H9 (cell line): ENCODE measurements around the gene TPCN2. TPM values are rescaled to one million over a fixed set of nuclear protein-coding genes. Genes with fewer than 3 reads are reported as not detected.

Source experiments
- DNase-seq: peaks from one replicate; pipeline ENCODE4 v3.0.0-alpha.2; 2017
- H2AFZ ChIP-seq: one replicate; pipeline ENCODE4 v1.6.1; 2013; ENCODE audit warnings: mild to moderate bottlenecking, low read length, control low read depth, moderate library complexity
- H2AK5ac ChIP-seq: 2 replicates; pipeline ENCODE4 v1.6.1; 2013; ENCODE audit warnings: low read length, control low read depth, mixed read lengths; ENCODE audit not compliant: insufficient read length
- H2BK120ac ChIP-seq: one replicate; pipeline ENCODE4 v1.6.1; 2013; ENCODE audit warnings: low read depth, mild to moderate bottlenecking, low read length, control low read depth, inconsistent platforms; ENCODE audit not compliant: poor library complexity, severe bottlenecking
- H2BK12ac ChIP-seq: 2 replicates; pipeline ENCODE4 v1.6.1; 2013; ENCODE audit warnings: low read length, control low read depth, mixed read lengths, low read depth; ENCODE audit not compliant: insufficient read length
- H2BK15ac ChIP-seq: 2 replicates; pipeline ENCODE4 v1.6.1; 2013; ENCODE audit warnings: low read depth, low read length, control low read depth
- H2BK20ac ChIP-seq: one replicate; pipeline ENCODE4 v1.6.1; 2013; ENCODE audit warnings: low read depth, mild to moderate bottlenecking, low read length, control low read depth, inconsistent platforms; ENCODE audit not compliant: poor library complexity, severe bottlenecking
- H2BK5ac ChIP-seq: 2 replicates; pipeline ENCODE4 v1.6.1; 2013; ENCODE audit warnings: low read length, control low read depth, mixed read lengths; ENCODE audit not compliant: insufficient read length
- H3K14ac ChIP-seq: 2 replicates; pipeline ENCODE4 v1.6.1; 2013; ENCODE audit warnings: low read length, control low read depth; ENCODE audit not compliant: insufficient read depth
- H3K18ac ChIP-seq: 2 replicates; pipeline ENCODE4 v1.6.1; 2013; ENCODE audit warnings: low read depth, mild to moderate bottlenecking, mixed read lengths, low read length, control low read depth; ENCODE audit not compliant: insufficient read length
- H3K23ac ChIP-seq: 2 replicates; pipeline ENCODE4 v1.6.1; 2013; ENCODE audit warnings: low read length, control low read depth, mixed read lengths, low read depth; ENCODE audit not compliant: insufficient read length
- H3K23me2 ChIP-seq: 2 replicates; pipeline ENCODE4 v1.6.1; 2013; ENCODE audit warnings: low read depth, mild to moderate bottlenecking, mixed read lengths, low read length, control low read depth; ENCODE audit not compliant: insufficient read length, poor library complexity, severe bottlenecking
- H3K27ac ChIP-seq: 2 replicates; pipeline ENCODE4 v1.5.1; 2013; ENCODE audit warnings: low read length, control low read depth, mixed read lengths, low read depth; ENCODE audit not compliant: insufficient read length
- H3K27me3 ChIP-seq: 2 replicates; pipeline ENCODE4 v1.6.1; 2013; ENCODE audit warnings: low read length, control low read depth, inconsistent platforms; ENCODE audit not compliant: insufficient read depth
- H3K4ac ChIP-seq: 2 replicates; pipeline ENCODE4 v1.6.1; 2013; ENCODE audit warnings: low read depth, mild to moderate bottlenecking, control low read depth, inconsistent platforms, low read length, moderate library complexity
- H3K4me1 ChIP-seq: 2 replicates; pipeline ENCODE4 v1.6.1; 2013; ENCODE audit warnings: low read length, control low read depth, inconsistent platforms; ENCODE audit not compliant: insufficient read depth
- H3K4me2 ChIP-seq: 2 replicates; pipeline ENCODE4 v1.6.1; 2013; ENCODE audit warnings: low read length, control low read depth, mixed read lengths; ENCODE audit not compliant: insufficient read length, insufficient read depth
- H3K56ac ChIP-seq: 2 replicates; pipeline ENCODE4 v1.6.1; 2013; ENCODE audit warnings: low read depth, mild to moderate bottlenecking, mixed read lengths, low read length, control low read depth; ENCODE audit not compliant: insufficient read length
- H3K79me1 ChIP-seq: 2 replicates; pipeline ENCODE4 v1.6.1; 2013; ENCODE audit warnings: low read depth, mild to moderate bottlenecking, moderate library complexity, low read length, control low read depth, inconsistent platforms; ENCODE audit not compliant: insufficient read depth, poor library complexity, severe bottlenecking
- H3K79me2 ChIP-seq: 2 replicates; pipeline ENCODE4 v1.6.1; 2013; ENCODE audit warnings: low read length, control low read depth, inconsistent platforms; ENCODE audit not compliant: insufficient read depth
- H3K9ac ChIP-seq: 2 replicates; pipeline ENCODE4 v1.6.1; 2013; ENCODE audit warnings: low read length, control low read depth, mixed read lengths; ENCODE audit not compliant: insufficient read length; ENCODE audit errors: extremely low read depth
- H3K9me3 ChIP-seq: one replicate; pipeline ENCODE4 v1.6.1; 2013; ENCODE audit warnings: low read depth, low read length, inconsistent platforms; ENCODE audit not compliant: control insufficient read depth
- H3T11ph ChIP-seq: one replicate; pipeline ENCODE4 v1.6.1; 2013; ENCODE audit warnings: mild to moderate bottlenecking, low read length, control low read depth, inconsistent platforms
- H4K20me1 ChIP-seq: one replicate; pipeline ENCODE4 v1.6.1; 2013; ENCODE audit not compliant: control insufficient read depth, insufficient read length, insufficient read depth
- H4K5ac ChIP-seq: 2 replicates; pipeline ENCODE4 v1.6.1; 2013; ENCODE audit warnings: low read depth, mild to moderate bottlenecking, mixed read lengths, low read length, control low read depth; ENCODE audit not compliant: insufficient read length
- H4K8ac ChIP-seq: replicated peaks from 2 replicates; pipeline ENCODE4 v1.6.1; 2013; ENCODE audit warnings: low read length, control low read depth, mixed read lengths, low read depth; ENCODE audit not compliant: insufficient read length
- H4K91ac ChIP-seq: 2 replicates; pipeline ENCODE4 v1.6.1; 2013; ENCODE audit warnings: low read depth, mild to moderate bottlenecking, moderate library complexity, mixed read lengths, low read length, control low read depth; ENCODE audit not compliant: insufficient read length
- H3K27ac Mint-ChIP-seq, 3 experiments: 2 replicates in 2 of 3; 3 replicates in 1 of 3; pipeline ENCODE4 v1.8.0; 2020 to 2021; ENCODE audit warnings: mixed read lengths in 3 of 3, mild to moderate bottlenecking in 1 of 3, moderate library complexity in 1 of 3
- H3K27me3 Mint-ChIP-seq: 2 replicates; pipeline ENCODE4 v1.8.0; 2021; ENCODE audit warnings: low read depth, mild to moderate bottlenecking, moderate library complexity, mixed read lengths
- H3K36me3 Mint-ChIP-seq, 3 experiments: 2 replicates in 2 of 3; 3 replicates in 1 of 3; pipeline ENCODE4 v1.8.0; 2020 to 2021; ENCODE audit warnings: low read depth in 3 of 3, mixed read lengths in 3 of 3; ENCODE audit not compliant: insufficient read depth in 1 of 3
- H3K4me1 Mint-ChIP-seq, 2 experiments: 2 replicates each; pipeline ENCODE4 v1.8.0; 2020; ENCODE audit warnings: mixed read lengths in 2 of 2
- H3K4me3 Mint-ChIP-seq, 2 experiments: 2 replicates in 1 of 2; 3 replicates in 1 of 2; pipeline ENCODE4 v1.8.0; 2020 to 2021; ENCODE audit warnings: mild to moderate bottlenecking in 2 of 2, mixed read lengths in 2 of 2, moderate library complexity in 1 of 2
- H3K9me3 Mint-ChIP-seq, 2 experiments: 2 replicates in 1 of 2; 3 replicates in 1 of 2; pipeline ENCODE4 v1.8.0; 2020; ENCODE audit warnings: mild to moderate bottlenecking in 2 of 2, mixed read lengths in 2 of 2, moderate library complexity in 1 of 2
- WGBS: extraction: QIAGEN DNeasy Blood & Tissue Kit; methylation state at CpG from one replicate; pipeline ENCODE4 v1.1.7; 2013; ENCODE audit warnings: missing lambda C conversion rate, low lambda C conversion rate, mixed read lengths; ENCODE audit not compliant: insufficient read length; ENCODE audit errors: extremely low coverage; 5-methylcytosine and 5-hydroxymethylcytosine counted together
- total RNA-seq: library from RNA; stranded (reverse); gene quantifications from 2 replicates; pipeline ENCODE4 v1.2.1, GENCODE V29; 2021
- TF ChIP-seq, protein P1 (sequence below): fragments of 200-600 bp; sonication (generic); conservative IDR thresholded peaks from 3 replicates; pipeline ENCODE4 v1.8.0; 2021; ENCODE audit warnings: antibody characterized with exemption, mild to moderate bottlenecking

Gene TPCN2
- total RNA-seq, 1 experiment from 2014 or later = 16.8 TPM

DNA sequence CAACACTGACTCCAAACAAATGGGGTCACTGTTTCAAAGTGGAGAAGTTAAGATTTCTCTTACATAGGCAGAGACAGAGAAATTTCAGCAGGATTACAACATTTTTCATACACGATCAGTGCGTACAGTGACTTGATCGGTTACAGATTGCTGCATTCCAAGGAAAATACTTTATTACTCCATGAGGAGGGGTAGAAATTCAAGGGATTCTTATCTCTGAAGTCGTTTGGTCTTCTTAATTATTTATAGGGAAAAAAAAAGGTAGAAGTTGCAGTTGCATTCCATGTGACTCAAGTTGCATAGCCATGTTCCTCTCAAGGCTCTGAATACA lies 96.3 kb downstream of the TPCN2 start:
- Histone ChIP-seq H3K4ac (no peak overlapping the region), H4K91ac (no peak overlapping the region), H2AFZ (no peak overlapping the region), H2BK20ac (no peak overlapping the region), H2BK5ac (no peak overlapping the region), H4K20me1 (no peaks in the 10 kb centered on the region), H3K27me3 (no peaks in the 10 kb centered on the region), H2AK5ac (no peak overlapping the region), H3K4me2 (no peak overlapping the region), H3K14ac (no peak overlapping the region), H4K8ac (no peak overlapping the region), H3T11ph (no peak overlapping the region), H3K23ac (no peak overlapping the region), H2BK12ac (no peak overlapping the region), H3K79me2 (no peaks in the 10 kb centered on the region; the same call in 1 of the 2 replicates), H2BK15ac (no peak overlapping the region), H3K9me3 (no peaks in the 10 kb centered on the region), H3K9ac (no peak overlapping the region), H4K5ac (no peak overlapping the region), H3K27ac (no peak overlapping the region), H3K4me1 (no peaks in the 10 kb centered on the region), H3K56ac (no peak overlapping the region), H3K23me2 (no peaks in the 10 kb centered on the region), H3K18ac (no peak overlapping the region), H3K79me1 (no peaks in the 10 kb centered on the region), H2BK120ac (no peak overlapping the region)
- Mint-ChIP-seq H3K4me1 (peaks cover 8 to 9% of the 10 kb centered on the region in 2 experiments; a peak in 3 of 4 replicates), H3K9me3 (peaks cover 21 to 24% of the 10 kb centered on the region in 2 experiments), H3K27ac (no peak overlapping the region), H3K27me3 (peaks cover 2% of the 10 kb centered on the region), H3K4me3 (no peak overlapping the region), H3K36me3 (peaks cover 3 to 24% (median 11%) of the 10 kb centered on the region in 3 experiments; a peak in 6 of 7 replicates)
- WGBS = no CpG with 5 or more reads among the region's 4 CpGs
- no peak for DNase-seq
- TF ChIP-seq, protein P1, sequence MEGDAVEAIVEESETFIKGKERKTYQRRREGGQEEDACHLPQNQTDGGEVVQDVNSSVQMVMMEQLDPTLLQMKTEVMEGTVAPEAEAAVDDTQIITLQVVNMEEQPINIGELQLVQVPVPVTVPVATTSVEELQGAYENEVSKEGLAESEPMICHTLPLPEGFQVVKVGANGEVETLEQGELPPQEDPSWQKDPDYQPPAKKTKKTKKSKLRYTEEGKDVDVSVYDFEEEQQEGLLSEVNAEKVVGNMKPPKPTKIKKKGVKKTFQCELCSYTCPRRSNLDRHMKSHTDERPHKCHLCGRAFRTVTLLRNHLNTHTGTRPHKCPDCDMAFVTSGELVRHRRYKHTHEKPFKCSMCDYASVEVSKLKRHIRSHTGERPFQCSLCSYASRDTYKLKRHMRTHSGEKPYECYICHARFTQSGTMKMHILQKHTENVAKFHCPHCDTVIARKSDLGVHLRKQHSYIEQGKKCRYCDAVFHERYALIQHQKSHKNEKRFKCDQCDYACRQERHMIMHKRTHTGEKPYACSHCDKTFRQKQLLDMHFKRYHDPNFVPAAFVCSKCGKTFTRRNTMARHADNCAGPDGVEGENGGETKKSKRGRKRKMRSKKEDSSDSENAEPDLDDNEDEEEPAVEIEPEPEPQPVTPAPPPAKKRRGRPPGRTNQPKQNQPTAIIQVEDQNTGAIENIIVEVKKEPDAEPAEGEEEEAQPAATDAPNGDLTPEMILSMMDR = no peak
